Measurements from ENCODE around the gene DOCK2. TPM values are rescaled to one million over a fixed set of nuclear protein-coding genes. Genes with fewer than 3 reads are reported as not detected.
"Not testable (repeated sequence)": the region's sequence is repeated elsewhere in the genome, so short reads cannot be mapped to it uniquely, and the experiment has no call there.

DOCK2 gene
- total RNA-seq, 1 experiment from 2014 or later: 0.20 TPM

- H3K27ac ChIP-seq: no peak overlapping the region
- H3K9me3 ChIP-seq (replicated peaks): no peaks in the 10 kb centered on the region
- H3K4me3 ChIP-seq: no peak overlapping the region
- H3K27me3 ChIP-seq: no peaks in the 10 kb centered on the region
- H3K4me1 ChIP-seq: peaks cover 17% of the 10 kb centered on the region; the same call in 1 of the 2 replicates
- no peaks in the 10 kb centered on the region for H3K36me3 ChIP-seq
- no peak for DNase-seq
These were observed 69.8 kb downstream of the DOCK2 start for GRCh38 chr5:169706758-169707450.

GRCh38 chr5:169707686-169708085, 70.6 kb downstream of the DOCK2 start:
- peaks cover 15% of the 10 kb centered on the region; the same call in 1 of the 2 replicates for H3K4me1 ChIP-seq
- no peak overlapping the region for H3K27ac ChIP-seq
- no peak for DNase-seq
- no peaks in the 10 kb centered on the region for H3K27me3 ChIP-seq
- no peaks in the 10 kb centered on the region for H3K36me3 ChIP-seq
- H3K9me3 ChIP-seq (replicated peaks): no peaks in the 10 kb centered on the region
- H3K4me3 ChIP-seq: no peak overlapping the region

- H3K9me3 ChIP-seq (replicated peaks): no peaks in the 10 kb centered on the region
- no peaks in the 10 kb centered on the region for H3K36me3 ChIP-seq
- peaks cover 6% of the 10 kb centered on the region; the same call in 1 of the 2 replicates for H3K4me1 ChIP-seq
- no peak overlapping the region for H3K27ac ChIP-seq
- H3K27me3 ChIP-seq: peaks cover 3% of the 10 kb centered on the region; the same call in 1 of the 2 replicates
- H3K4me3 ChIP-seq: no peak overlapping the region
- DNase-seq: no peak
These were observed 73.6 kb downstream of the DOCK2 start for GRCh38 chr5:169710675-169711074.

- peaks cover 3% of the 10 kb centered on the region; the same call in 1 of the 2 replicates for H3K27me3 ChIP-seq
- no peak overlapping the region for H3K27ac ChIP-seq
- DNase-seq: no peak
- H3K36me3 ChIP-seq: no peaks in the 10 kb centered on the region
- no peak overlapping the region for H3K4me3 ChIP-seq
- peaks cover 6% of the 10 kb centered on the region; the same call in 1 of the 2 replicates for H3K4me1 ChIP-seq
- no peaks in the 10 kb centered on the region for H3K9me3 ChIP-seq (replicated peaks)
These were observed 74.6 kb downstream of the DOCK2 start for GRCh38 chr5:169711551-169712225.

- Histone ChIP-seq H3K27ac (no peak overlapping the region), H3K36me3 (no peaks in the 10 kb centered on the region), H3K27me3 (peaks cover 3% of the 10 kb centered on the region; the same call in 1 of the 2 replicates), H3K9me3 (replicated peaks) (no peaks in the 10 kb centered on the region), H3K4me1 (no peaks in the 10 kb centered on the region), H3K4me3 (no peak overlapping the region)
- no peak for DNase-seq
These were observed 75.4 kb downstream of the DOCK2 start for GRCh38 chr5:169712428-169712827.

- Histone ChIP-seq H3K27me3 (peaks cover 3% of the 10 kb centered on the region; the same call in 1 of the 2 replicates), H3K9me3 (replicated peaks) (no peaks in the 10 kb centered on the region), H3K27ac (no peak overlapping the region), H3K4me1 (no peaks in the 10 kb centered on the region), H3K36me3 (no peaks in the 10 kb centered on the region), H3K4me3 (no peak overlapping the region)
- DNase-seq: no peak
These were observed 79.2 kb downstream of the DOCK2 start for GRCh38 chr5:169716287-169716686.

GRCh38 chr5:169717288-169717687, 80.2 kb downstream of the DOCK2 start:
- H3K4me3 ChIP-seq: no peak overlapping the region
- no peaks in the 10 kb centered on the region for H3K4me1 ChIP-seq
- DNase-seq: no peak
- peaks cover 3% of the 10 kb centered on the region; the same call in 1 of the 2 replicates for H3K27me3 ChIP-seq
- H3K27ac ChIP-seq: no peak overlapping the region
- H3K9me3 ChIP-seq (replicated peaks): no peaks in the 10 kb centered on the region
- H3K36me3 ChIP-seq: no peaks in the 10 kb centered on the region

- Histone ChIP-seq H3K27ac (no peak overlapping the region), H3K9me3 (replicated peaks) (no peaks in the 10 kb centered on the region), H3K4me3 (no peak overlapping the region), H3K4me1 (no peaks in the 10 kb centered on the region), H3K27me3 (no peaks in the 10 kb centered on the region), H3K36me3 (no peaks in the 10 kb centered on the region)
- DNase-seq: no peak
These were observed 82.6 kb downstream of the DOCK2 start for GRCh38 chr5:169719360-169720314.

GRCh38 chr5:169721771-169722170, 84.7 kb downstream of the DOCK2 start:
- Histone ChIP-seq H3K27ac (no peak overlapping the region), H3K4me3 (no peak overlapping the region), H3K9me3 (replicated peaks) (no peaks in the 10 kb centered on the region), H3K36me3 (no peaks in the 10 kb centered on the region), H3K27me3 (no peaks in the 10 kb centered on the region), H3K4me1 (no peaks in the 10 kb centered on the region)
- DNase-seq: no peak

- no peaks in the 10 kb centered on the region for H3K27me3 ChIP-seq
- no peaks in the 10 kb centered on the region for H3K36me3 ChIP-seq
- H3K27ac ChIP-seq: no peak overlapping the region
- H3K9me3 ChIP-seq (replicated peaks): no peaks in the 10 kb centered on the region
- H3K4me1 ChIP-seq: no peaks in the 10 kb centered on the region
- H3K4me3 ChIP-seq: no peak overlapping the region
- DNase-seq: no peak
These were observed 86.2 kb downstream of the DOCK2 start for GRCh38 chr5:169723103-169723831.

- H3K4me1 ChIP-seq: no peaks in the 10 kb centered on the region
- no peaks in the 10 kb centered on the region for H3K27me3 ChIP-seq
- DNase-seq: no peak
- H3K27ac ChIP-seq: no peak overlapping the region
- H3K4me3 ChIP-seq: no peak overlapping the region
- H3K36me3 ChIP-seq: no peaks in the 10 kb centered on the region
- no peaks in the 10 kb centered on the region for H3K9me3 ChIP-seq (replicated peaks)
These were observed 87.4 kb downstream of the DOCK2 start for GRCh38 chr5:169724303-169725087.

- not testable (repeated sequence) for H3K36me3 ChIP-seq; H3K9me3 ChIP-seq (replicated peaks); DNase-seq; H3K4me1 ChIP-seq; H3K4me3 ChIP-seq; H3K27ac ChIP-seq; H3K27me3 ChIP-seq
These were observed 88.6 kb downstream of the DOCK2 start for GRCh38 chr5:169725665-169726064.

- H3K36me3 ChIP-seq: no peaks in the 10 kb centered on the region
- DNase-seq: no peak
- H3K9me3 ChIP-seq (replicated peaks): no peaks in the 10 kb centered on the region
- no peak overlapping the region for H3K27ac ChIP-seq
- H3K4me3 ChIP-seq: no peak overlapping the region
- no peaks in the 10 kb centered on the region for H3K27me3 ChIP-seq
- H3K4me1 ChIP-seq: no peaks in the 10 kb centered on the region
These were observed 91.3 kb downstream of the DOCK2 start for GRCh38 chr5:169728418-169728817.

Data from SJCRH30 (cell line).